ENCODE data around the gene FBF1.
"Not testable (repeated sequence)": the region's sequence is repeated elsewhere in the genome, so short reads cannot be mapped to it uniquely, and the experiment has no call there.

FBF1 gene

GRCh38 chr17:75876938-75877751, 63.7 kb downstream of the FBF1 start:
- in situ Hi-C loops (cut with MboI; ENCODE audit: low sequenced_read_pairs) = no loop called here

GRCh38 chr17:75876190-75876937, 64.5 kb downstream of the FBF1 start:
- in situ Hi-C loops (cut with MboI; ENCODE audit: low sequenced_read_pairs) = no loop called here

- in situ Hi-C loops (cut with MboI; ENCODE audit: low sequenced_read_pairs) = no loop called here
These were observed 65.0 kb downstream of the FBF1 start for GRCh38 chr17:75875940-75876189.

GRCh38 chr17:75875182-75875939, 65.5 kb downstream of the FBF1 start:
- in situ Hi-C loops (cut with MboI; ENCODE audit: low sequenced_read_pairs) = no loop called here

GRCh38 chr17:75874323-75875181, 66.3 kb downstream of the FBF1 start:
- in situ Hi-C loops (cut with MboI; ENCODE audit: low sequenced_read_pairs) = no loop called here

- in situ Hi-C loops (cut with MboI; ENCODE audit: low sequenced_read_pairs) = no loop called here
These were observed 67.1 kb downstream of the FBF1 start for GRCh38 chr17:75873587-75874322.

- in situ Hi-C loops (cut with MboI; ENCODE audit: low sequenced_read_pairs) = no loop called here
These were observed 68.1 kb downstream of the FBF1 start for GRCh38 chr17:75872434-75873351.

GRCh38 chr17:75870228-75870627, 70.6 kb downstream of the FBF1 start:
- in situ Hi-C loops (cut with MboI; ENCODE audit: low sequenced_read_pairs) = not testable (repeated sequence)

GRCh38 chr17:75869282-75870141, 71.3 kb downstream of the FBF1 start:
- in situ Hi-C loops (cut with MboI; ENCODE audit: low sequenced_read_pairs) = no loop called here

GRCh38 chr17:75868730-75869281, 72.0 kb downstream of the FBF1 start:
- in situ Hi-C loops (cut with MboI; ENCODE audit: low sequenced_read_pairs) = not testable (repeated sequence)

GRCh38 chr17:75865404-75866188, 75.2 kb downstream of the FBF1 start:
- in situ Hi-C loops (cut with MboI; ENCODE audit: low sequenced_read_pairs) = not testable (repeated sequence)

- in situ Hi-C loops (cut with MboI; ENCODE audit: low sequenced_read_pairs) = not testable (repeated sequence)
These were observed 76.0 kb downstream of the FBF1 start for GRCh38 chr17:75864887-75865286.

- in situ Hi-C loops (cut with MboI; ENCODE audit: low sequenced_read_pairs) = no loop called here
These were observed 76.4 kb downstream of the FBF1 start for GRCh38 chr17:75864448-75864871.

GRCh38 chr17:75861927-75862317, 78.9 kb downstream of the FBF1 start:
- in situ Hi-C loops (cut with MboI; ENCODE audit: low sequenced_read_pairs) = no loop called here
